ENCODE data around the gene HP. TPM values are rescaled to one million over a fixed set of nuclear protein-coding genes. Genes with fewer than 3 reads are reported as not detected.

The HP gene
- total RNA-seq, 1 experiment from 2014 or later, result 18.1 TPM

DNA sequence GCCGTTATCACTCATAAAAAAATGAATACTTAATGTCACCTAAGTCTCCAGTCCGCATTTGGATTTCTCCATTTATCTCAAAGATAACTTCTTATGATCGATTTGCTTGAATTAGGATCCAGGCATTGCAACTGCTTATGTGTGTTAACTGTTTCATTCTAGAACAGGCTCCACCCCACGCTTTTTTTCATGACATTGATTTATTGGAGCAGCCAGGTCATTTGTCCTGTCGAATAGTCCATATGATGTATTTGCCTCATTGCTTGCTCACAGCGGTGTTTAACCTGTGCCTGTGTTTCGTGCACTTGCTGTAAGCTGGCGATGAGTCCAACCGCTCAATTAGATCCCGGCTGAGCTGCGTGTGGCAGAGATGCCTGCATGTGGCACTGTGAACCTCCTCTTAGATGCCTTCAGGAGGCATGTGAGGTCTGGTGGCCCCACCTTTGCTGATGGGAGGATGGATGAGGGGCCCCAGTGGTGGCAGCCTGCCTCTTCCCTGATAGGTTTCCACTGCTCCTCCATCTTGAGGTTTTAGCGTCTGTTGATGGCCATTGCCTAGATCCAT is 55.7 kb downstream of the HP start:
- Histone ChIP-seq H3K4me2 (ENCODE audit: low read length) (no peak overlapping the region), H3K4me3 (replicated peaks in 1 of 2; ENCODE audit: low read depth in 1 of 2, low read length in 2 of 2) (no peak overlapping the region), H3K27ac (ENCODE audit: low read depth, low read length) (no peak overlapping the region), H3K9ac (ENCODE audit: low read length) (no peak overlapping the region), H3K9me2 (ENCODE audit: insufficient read depth) (no peaks in the 10 kb centered on the region), H3K9me3 (ENCODE audit: control insufficient read depth in 1 of 2, insufficient read depth in 1 of 2, low read depth in 1 of 2, low read length in 2 of 2) (no peaks in the 10 kb centered on the region), H2AFZ (ENCODE audit: low read depth, low read length, poor library complexity, severe bottlenecking) (no peak overlapping the region), H4K20me1 (ENCODE audit: insufficient read depth) (no peaks in the 10 kb centered on the region), H3K36me3 (ENCODE audit: control insufficient read depth in 1 of 2, insufficient read depth in 2 of 2, low read length in 2 of 2) (peaks cover 30 to 39% of the 10 kb centered on the region in 2 experiments), H3K27me3 (ENCODE audit: insufficient read depth, low read length) (no peaks in the 10 kb centered on the region), H3K4me1 (ENCODE audit: control insufficient read depth in 1 of 2, insufficient read depth in 2 of 2, low read length in 2 of 2) (no peaks in the 10 kb centered on the region), H3K79me2 (ENCODE audit: insufficient read depth, low read length) (no peaks in the 10 kb centered on the region)
- ATAC-seq (no peak), DNase-seq (ENCODE audit: low read depth, low spot score) (no peak)
- RAD21 ChIA-PET (ENCODE audit: low non-redundant PET in 1 of 2, low total read pairs in 2 of 2, uncharacterized antibody in 2 of 2, unreplicated experiment in 2 of 2), result no interaction called here
- BruUV-seq (replicated peaks), result no TSS peak
- no peak for TF ChIP-seq TCF7L2 (IDR thresholded peaks at IDR 0.05; ENCODE audit: borderline replicate concordance, extremely low read depth, insufficient read depth, insufficient read length)
- no peak for TF ChIP-seq MAX (IDR thresholded peaks at IDR 0.05)
- no peak for TF ChIP-seq RAD21 (IDR thresholded peaks at IDR 0.05; ENCODE audit: low read depth)
- no peak for TF ChIP-seq EGR1 (IDR thresholded peaks at IDR 0.05; ENCODE audit: low read depth)
- no peak for TF ChIP-seq SP1 (IDR thresholded peaks at IDR 0.05; ENCODE audit: low read depth)
- no peak for TF ChIP-seq ZNF274 (IDR thresholded peaks at IDR 0.05; ENCODE audit: low read depth, low read length)
- TF ChIP-seq JUND (IDR thresholded peaks at IDR 0.05), result no peak
- TF ChIP-seq CBX3 (IDR thresholded peaks at IDR 0.05; ENCODE audit: low read depth), result no peak
- POLR2A ChIA-PET, result no interaction called here
- CTCF ChIA-PET, result no interaction called here
- intact Hi-C loops (cut with micrococcal nuclease), result no loop called here

Other genes starting within 250 kb of the HP start
- 70.2 TPM for gene AP1G1, start 245.7 kb upstream of the HP start, total RNA-seq (2021; ENCODE audit: unreplicated experiment)
- 20.5 TPM for gene ATXN1L, start 208.5 kb upstream of the HP start, total RNA-seq (2021; ENCODE audit: unreplicated experiment)
- 4.9 TPM for gene ZNF821, start 170.3 kb upstream of the HP start, total RNA-seq (2021; ENCODE audit: unreplicated experiment)
- gene IST1, start 159.0 kb upstream of the HP start, total RNA-seq (2021; ENCODE audit: unreplicated experiment), result 191 TPM
- gene PKD1L3, start 54.1 kb upstream of the HP start, total RNA-seq (2021; ENCODE audit: unreplicated experiment), result not detected
- gene DHODH, start 45.8 kb upstream of the HP start, total RNA-seq (2021; ENCODE audit: unreplicated experiment), result 22.1 TPM
- not detected for gene HPR, start 8.7 kb downstream of the HP start, total RNA-seq (2021; ENCODE audit: unreplicated experiment)
- gene TXNL4B, start 39.1 kb downstream of the HP start, total RNA-seq (2021; ENCODE audit: unreplicated experiment), result 15.5 TPM
- 71.0 TPM for gene DHX38, start 39.3 kb downstream of the HP start, total RNA-seq (2021; ENCODE audit: unreplicated experiment)
- gene PMFBP1, start 117.7 kb downstream of the HP start, total RNA-seq (2021; ENCODE audit: unreplicated experiment), result 5.6 TPM